Measurements from ENCODE around the gene POLR3GL.

DNA sequence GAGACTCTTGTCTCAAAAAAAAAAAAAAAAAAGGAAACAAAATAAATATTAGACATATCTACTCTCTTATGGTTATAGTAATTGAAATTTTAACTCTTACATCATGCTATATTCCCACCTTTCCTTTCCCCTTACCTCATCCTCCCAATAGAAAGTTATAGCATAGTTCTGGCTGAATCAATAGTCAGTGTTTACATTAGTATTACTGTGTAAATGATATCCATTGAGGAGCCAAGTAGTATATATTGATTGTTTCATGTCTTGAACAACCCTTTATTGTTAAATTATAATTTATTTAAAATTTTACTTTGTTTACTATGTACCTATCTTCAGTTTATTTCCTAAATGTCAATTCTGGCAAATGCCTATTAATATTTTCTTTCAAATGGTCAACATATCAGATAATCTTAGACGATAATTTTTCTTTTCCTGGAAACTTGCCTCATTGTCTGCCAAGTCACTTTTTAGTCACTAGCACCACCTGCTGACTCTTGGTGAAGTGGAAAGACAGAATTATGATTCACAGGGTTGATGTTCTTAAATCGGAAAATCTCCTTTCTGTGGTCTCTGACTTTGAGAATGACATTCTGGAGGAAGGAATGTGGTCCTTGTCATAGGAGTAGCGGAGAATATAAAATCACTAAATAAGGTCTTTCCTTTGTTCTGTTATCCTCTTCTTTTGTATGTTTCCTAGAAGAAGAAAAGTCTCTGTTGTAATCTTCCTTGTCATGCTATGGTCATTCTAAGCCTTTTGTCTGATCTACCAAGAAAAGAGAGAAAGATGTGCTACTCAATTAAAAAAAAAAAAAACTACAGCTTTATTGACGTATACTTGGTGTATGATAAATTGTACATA, 48.4 kb downstream of the POLR3GL start:
- TF ChIP-seq, protein P1, sequence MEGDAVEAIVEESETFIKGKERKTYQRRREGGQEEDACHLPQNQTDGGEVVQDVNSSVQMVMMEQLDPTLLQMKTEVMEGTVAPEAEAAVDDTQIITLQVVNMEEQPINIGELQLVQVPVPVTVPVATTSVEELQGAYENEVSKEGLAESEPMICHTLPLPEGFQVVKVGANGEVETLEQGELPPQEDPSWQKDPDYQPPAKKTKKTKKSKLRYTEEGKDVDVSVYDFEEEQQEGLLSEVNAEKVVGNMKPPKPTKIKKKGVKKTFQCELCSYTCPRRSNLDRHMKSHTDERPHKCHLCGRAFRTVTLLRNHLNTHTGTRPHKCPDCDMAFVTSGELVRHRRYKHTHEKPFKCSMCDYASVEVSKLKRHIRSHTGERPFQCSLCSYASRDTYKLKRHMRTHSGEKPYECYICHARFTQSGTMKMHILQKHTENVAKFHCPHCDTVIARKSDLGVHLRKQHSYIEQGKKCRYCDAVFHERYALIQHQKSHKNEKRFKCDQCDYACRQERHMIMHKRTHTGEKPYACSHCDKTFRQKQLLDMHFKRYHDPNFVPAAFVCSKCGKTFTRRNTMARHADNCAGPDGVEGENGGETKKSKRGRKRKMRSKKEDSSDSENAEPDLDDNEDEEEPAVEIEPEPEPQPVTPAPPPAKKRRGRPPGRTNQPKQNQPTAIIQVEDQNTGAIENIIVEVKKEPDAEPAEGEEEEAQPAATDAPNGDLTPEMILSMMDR (IDR thresholded peaks at IDR 0.05) = peak; percentile 52 to 93 (median 75)
- TF ChIP-seq POLR2A (IDR thresholded peaks at IDR 0.05) = no peak

Measured in body of pancreas (tissue), 4 donors.